Measurements from ENCODE around the gene CARS1.
"Not testable (repeated sequence)": the region's sequence is repeated elsewhere in the genome, so short reads cannot be mapped to it uniquely, and the experiment has no call there.

The CARS1 gene

GRCh38 chr11:3074912-3075589, 17.8 kb upstream of the CARS1 start:
- Histone ChIP-seq H3K4me2 (ENCODE audit: low read length) (no peak overlapping the region), H3K9me3 (replicated peaks; ENCODE audit: low read length) (no peaks in the 10 kb centered on the region), H3K36me3 (ENCODE audit: insufficient read depth, low read length) (no peaks in the 10 kb centered on the region), H3K27me3 (ENCODE audit: control insufficient read depth, insufficient read depth, low read length) (peaks cover 17% of the 10 kb centered on the region), H3K9ac (ENCODE audit: low read depth, low read length) (no peak overlapping the region), H3K4me3 (ENCODE audit: low read length) (no peak overlapping the region), H3K4me1 (ENCODE audit: control insufficient read depth, insufficient read depth, low read length) (no peaks in the 10 kb centered on the region)

GRCh38 chr11:3073029-3073435, 15.8 kb upstream of the CARS1 start:
- H3K4me2 ChIP-seq (ENCODE audit: low read length): no peak overlapping the region
- no peaks in the 10 kb centered on the region for H3K9me3 ChIP-seq (replicated peaks; ENCODE audit: low read length)
- no peaks in the 10 kb centered on the region for H3K4me1 ChIP-seq (ENCODE audit: control insufficient read depth, insufficient read depth, low read length)
- no peaks in the 10 kb centered on the region for H3K36me3 ChIP-seq (ENCODE audit: insufficient read depth, low read length)
- no peak overlapping the region for H3K9ac ChIP-seq (ENCODE audit: low read depth, low read length)
- H3K27me3 ChIP-seq (ENCODE audit: control insufficient read depth, insufficient read depth, low read length): peaks cover 17% of the 10 kb centered on the region
- no peak overlapping the region for H3K4me3 ChIP-seq (ENCODE audit: low read length)

- H3K9me3 ChIP-seq (replicated peaks; ENCODE audit: low read length): no peaks in the 10 kb centered on the region
- H3K27me3 ChIP-seq (ENCODE audit: control insufficient read depth, insufficient read depth, low read length): peaks cover 10% of the 10 kb centered on the region
- H3K4me1 ChIP-seq (ENCODE audit: control insufficient read depth, insufficient read depth, low read length): no peaks in the 10 kb centered on the region
- H3K4me3 ChIP-seq (ENCODE audit: low read length): no peak overlapping the region
- H3K36me3 ChIP-seq (ENCODE audit: insufficient read depth, low read length): no peaks in the 10 kb centered on the region
- no peak overlapping the region for H3K4me2 ChIP-seq (ENCODE audit: low read length)
- no peak overlapping the region for H3K9ac ChIP-seq (ENCODE audit: low read depth, low read length)
Observed at GRCh38 chr11:3069425-3069824, 12.2 kb upstream of the CARS1 start.

GRCh38 chr11:3066308-3066707, 9.1 kb upstream of the CARS1 start:
- not testable (repeated sequence) for H3K9ac ChIP-seq (ENCODE audit: low read depth, low read length); H3K9me3 ChIP-seq (replicated peaks; ENCODE audit: low read length); H3K27me3 ChIP-seq (ENCODE audit: control insufficient read depth, insufficient read depth, low read length); H3K36me3 ChIP-seq (ENCODE audit: insufficient read depth, low read length); H3K4me2 ChIP-seq (ENCODE audit: low read length); H3K4me1 ChIP-seq (ENCODE audit: control insufficient read depth, insufficient read depth, low read length); H3K4me3 ChIP-seq (ENCODE audit: low read length)

- not testable (repeated sequence) for H3K4me1 ChIP-seq (ENCODE audit: control insufficient read depth, insufficient read depth, low read length); H3K27me3 ChIP-seq (ENCODE audit: control insufficient read depth, insufficient read depth, low read length); H3K36me3 ChIP-seq (ENCODE audit: insufficient read depth, low read length); H3K9me3 ChIP-seq (replicated peaks; ENCODE audit: low read length); H3K4me2 ChIP-seq (ENCODE audit: low read length); H3K9ac ChIP-seq (ENCODE audit: low read depth, low read length); H3K4me3 ChIP-seq (ENCODE audit: low read length)
Observed at GRCh38 chr11:3064709-3065108, 7.5 kb upstream of the CARS1 start.

- not testable (repeated sequence) for H3K9me3 ChIP-seq (replicated peaks; ENCODE audit: low read length); H3K4me3 ChIP-seq (ENCODE audit: low read length); H3K27me3 ChIP-seq (ENCODE audit: control insufficient read depth, insufficient read depth, low read length); H3K9ac ChIP-seq (ENCODE audit: low read depth, low read length); H3K4me1 ChIP-seq (ENCODE audit: control insufficient read depth, insufficient read depth, low read length); H3K4me2 ChIP-seq (ENCODE audit: low read length); H3K36me3 ChIP-seq (ENCODE audit: insufficient read depth, low read length)
Observed at GRCh38 chr11:3063876-3064275, 6.7 kb upstream of the CARS1 start.

- not testable (repeated sequence) for H3K36me3 ChIP-seq (ENCODE audit: insufficient read depth, low read length); H3K4me1 ChIP-seq (ENCODE audit: control insufficient read depth, insufficient read depth, low read length); H3K4me3 ChIP-seq (ENCODE audit: low read length); H3K27me3 ChIP-seq (ENCODE audit: control insufficient read depth, insufficient read depth, low read length); H3K9me3 ChIP-seq (replicated peaks; ENCODE audit: low read length); H3K9ac ChIP-seq (ENCODE audit: low read depth, low read length); H3K4me2 ChIP-seq (ENCODE audit: low read length)
Observed at GRCh38 chr11:3063432-3063831, 6.2 kb upstream of the CARS1 start.

- Histone ChIP-seq H3K27me3 (ENCODE audit: control insufficient read depth, insufficient read depth, low read length) (no peaks in the 10 kb centered on the region), H3K36me3 (ENCODE audit: insufficient read depth, low read length) (no peaks in the 10 kb centered on the region), H3K4me2 (ENCODE audit: low read length) (no peak overlapping the region), H3K9me3 (replicated peaks; ENCODE audit: low read length) (no peaks in the 10 kb centered on the region), H3K4me3 (ENCODE audit: low read length) (no peak overlapping the region), H3K4me1 (ENCODE audit: control insufficient read depth, insufficient read depth, low read length) (peaks cover 24% of the 10 kb centered on the region), H3K9ac (ENCODE audit: low read depth, low read length) (no peak overlapping the region)
Observed at GRCh38 chr11:3060436-3061025, 3.3 kb upstream of the CARS1 start.

- Histone ChIP-seq H3K9me3 (replicated peaks; ENCODE audit: low read length) (no peaks in the 10 kb centered on the region), H3K36me3 (ENCODE audit: insufficient read depth, low read length) (peaks cover 6% of the 10 kb centered on the region), H3K4me3 (ENCODE audit: low read length) (no peak overlapping the region), H3K4me2 (ENCODE audit: low read length) (peak overlapping the region; percentile 48), H3K4me1 (ENCODE audit: control insufficient read depth, insufficient read depth, low read length) (peaks cover 27% of the 10 kb centered on the region), H3K9ac (ENCODE audit: low read depth, low read length) (no peak overlapping the region), H3K27me3 (ENCODE audit: control insufficient read depth, insufficient read depth, low read length) (no peaks in the 10 kb centered on the region)
Observed at GRCh38 chr11:3058753-3059664, 1.8 kb upstream of the CARS1 start.

GRCh38 chr11:3056296-3057068, 741 bp downstream of the CARS1 start:
- peaks cover 27% of the 10 kb centered on the region for H3K4me1 ChIP-seq (ENCODE audit: control insufficient read depth, insufficient read depth, low read length)
- peak overlapping the region; percentile 92 for H3K4me2 ChIP-seq (ENCODE audit: low read length)
- H3K4me3 ChIP-seq (ENCODE audit: low read length): peak overlapping the region; percentile 94
- H3K9ac ChIP-seq (ENCODE audit: low read depth, low read length): peak overlapping the region; percentile 92
- H3K36me3 ChIP-seq (ENCODE audit: insufficient read depth, low read length): peaks cover 6% of the 10 kb centered on the region
- no peaks in the 10 kb centered on the region for H3K27me3 ChIP-seq (ENCODE audit: control insufficient read depth, insufficient read depth, low read length)
- H3K9me3 ChIP-seq (replicated peaks; ENCODE audit: low read length): no peaks in the 10 kb centered on the region

- H3K4me3 ChIP-seq (ENCODE audit: low read length): peak overlapping the region; percentile 94
- H3K36me3 ChIP-seq (ENCODE audit: insufficient read depth, low read length): peaks cover 6% of the 10 kb centered on the region
- H3K4me2 ChIP-seq (ENCODE audit: low read length): peak overlapping the region; percentile 92
- no peaks in the 10 kb centered on the region for H3K27me3 ChIP-seq (ENCODE audit: control insufficient read depth, insufficient read depth, low read length)
- H3K9me3 ChIP-seq (replicated peaks; ENCODE audit: low read length): no peaks in the 10 kb centered on the region
- peak overlapping the region; percentile 92 for H3K9ac ChIP-seq (ENCODE audit: low read depth, low read length)
- H3K4me1 ChIP-seq (ENCODE audit: control insufficient read depth, insufficient read depth, low read length): peaks cover 27% of the 10 kb centered on the region
Observed at GRCh38 chr11:3055891-3056290, 1.3 kb downstream of the CARS1 start.
